ENCODE data around the gene PLCG2.
"Not testable (repeated sequence)": the region's sequence is repeated elsewhere in the genome, so short reads cannot be mapped to it uniquely, and the experiment has no call there.

Gene PLCG2

DNA sequence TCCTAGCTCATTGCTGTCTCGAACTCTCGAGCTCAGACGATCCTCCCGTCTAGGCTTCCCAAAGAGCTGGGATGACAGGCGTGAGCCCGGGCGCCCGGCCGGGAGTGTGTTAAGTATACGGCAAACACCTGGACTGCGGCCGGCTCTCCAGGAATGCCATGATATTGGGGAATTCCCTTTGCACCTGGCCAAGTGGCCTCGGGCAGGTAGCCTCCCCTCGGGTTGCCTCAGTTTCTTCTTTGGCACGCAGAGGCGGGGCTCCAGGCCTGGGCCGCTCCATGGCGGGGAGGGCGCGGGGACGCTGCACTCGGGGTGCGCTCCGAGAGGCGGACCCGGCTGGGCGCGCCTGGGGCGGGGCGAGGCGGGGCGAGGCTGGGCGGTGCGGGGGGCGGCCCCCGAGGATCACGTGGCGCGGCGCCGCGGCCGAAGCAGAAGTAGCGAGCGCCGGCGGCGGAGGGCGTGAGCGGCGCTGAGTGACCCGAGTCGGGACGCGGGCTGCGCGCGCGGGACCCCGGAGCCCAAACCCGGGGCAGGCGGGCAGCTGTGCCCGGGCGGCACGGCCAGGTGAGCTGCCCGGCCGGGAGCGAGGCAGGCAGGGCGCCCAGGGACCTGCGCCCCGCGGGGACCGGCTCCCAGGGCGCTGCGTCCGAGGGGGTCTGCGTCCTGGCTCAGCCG, at the start of gene PLCG2:
PLCG2 (plus strand) TSS at position 431 of the 675 bp plus-strand sequence. CDS start 6,699 bp downstream, outside the sequence.
- DNase-seq (ENCODE audit: low read depth), result peak; percentile 36

- no peak for DNase-seq (ENCODE audit: low read depth)
Measured at GRCh38 chr16:81729451-81729850, 49.6 kb upstream of the PLCG2 start.

DNA sequence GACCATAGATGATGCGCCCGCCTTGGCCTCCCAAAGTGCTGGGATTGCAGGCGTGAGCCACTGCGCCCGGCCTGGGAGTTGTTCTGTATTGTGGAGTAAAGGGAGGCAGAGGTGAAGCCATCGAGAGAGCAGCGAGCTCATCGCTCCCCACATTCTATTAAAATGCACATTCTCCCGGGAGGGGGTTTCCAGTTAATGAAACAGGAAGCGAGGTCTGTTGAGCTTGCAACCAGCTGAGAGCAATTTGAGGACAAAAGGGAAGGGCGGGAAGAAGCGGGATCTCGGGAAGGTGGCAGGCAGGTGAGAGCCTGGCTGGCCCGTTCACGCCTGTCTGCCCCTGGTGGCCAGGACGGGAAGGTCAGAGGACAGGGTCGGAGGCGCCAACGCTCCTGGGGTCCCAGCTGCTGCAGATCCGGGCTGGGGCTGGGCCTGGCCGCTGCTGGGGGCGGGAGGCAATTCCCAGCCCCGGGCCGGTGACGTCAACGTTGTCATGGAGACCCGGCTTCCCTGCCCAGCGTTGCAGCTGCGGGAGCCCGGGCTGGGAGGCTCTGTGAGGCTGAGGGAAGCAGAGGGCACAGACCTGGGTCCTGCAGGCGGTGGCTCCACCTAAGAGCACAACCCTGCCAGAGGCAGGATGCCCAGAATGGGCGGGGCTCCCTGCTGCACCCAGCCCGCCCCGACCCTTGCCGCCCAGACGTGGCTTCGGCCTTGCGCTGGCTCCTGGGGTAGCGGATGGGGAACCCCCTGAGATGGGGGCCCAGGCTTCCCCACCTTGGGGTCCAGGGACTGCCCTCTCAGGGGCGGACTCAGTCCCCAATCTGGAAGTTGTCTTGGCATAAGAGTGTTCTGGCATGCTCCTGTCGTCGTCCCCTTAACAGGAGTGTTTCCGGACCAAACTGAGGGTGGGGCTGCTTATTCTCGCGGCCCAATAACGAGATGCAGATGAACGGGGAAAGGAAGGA, 48.7 kb upstream of the PLCG2 start:
- DNase-seq (ENCODE audit: low read depth), result peak; percentile 76

DNA sequence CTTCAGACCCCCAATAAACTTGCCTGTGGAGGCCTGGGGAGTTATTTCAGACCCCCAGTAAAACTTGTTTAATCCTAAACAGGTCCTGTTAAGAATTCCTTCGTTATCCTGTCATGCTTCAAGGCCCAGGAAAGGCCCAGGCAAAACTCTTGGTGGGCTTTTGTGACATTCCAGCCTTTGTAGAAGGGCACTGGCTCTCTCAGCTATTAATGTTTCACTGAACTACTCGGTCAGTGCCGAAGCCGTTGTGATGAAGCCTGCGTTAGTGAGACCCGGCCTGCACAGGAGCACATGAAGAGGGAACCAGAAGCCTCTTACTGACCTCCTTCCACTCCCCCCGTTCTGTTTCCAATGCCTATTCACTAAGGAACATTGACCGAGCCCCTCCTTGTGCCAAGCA, 47.4 kb upstream of the PLCG2 start:
- no peak for DNase-seq (ENCODE audit: low read depth)

DNA sequence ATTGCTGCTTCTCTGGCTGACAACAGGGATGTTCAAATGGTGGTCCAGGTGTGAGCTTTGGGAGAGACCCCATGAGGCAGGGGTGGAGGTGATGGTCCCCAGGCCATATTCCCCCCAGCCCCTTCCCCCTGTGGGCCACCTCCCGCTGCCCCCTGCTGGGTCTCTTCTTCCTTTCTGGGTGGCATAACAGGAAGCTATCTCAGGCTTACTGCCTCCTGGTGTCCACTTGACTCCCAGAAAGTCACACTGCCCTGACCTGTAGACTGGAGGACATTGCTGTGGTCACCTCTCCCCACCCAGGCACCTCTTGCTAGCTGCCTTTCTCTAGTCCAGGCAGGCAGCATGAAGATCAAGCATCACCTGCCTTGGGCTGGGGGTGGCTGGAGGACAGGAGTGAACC, 46.4 kb upstream of the PLCG2 start:
- DNase-seq (ENCODE audit: low read depth), result no peak

GRCh38 chr16:81733295-81733694, 45.8 kb upstream of the PLCG2 start:
- no peak for DNase-seq (ENCODE audit: low read depth)

GRCh38 chr16:81734632-81735434, 44.3 kb upstream of the PLCG2 start:
- no peak for DNase-seq (ENCODE audit: low read depth)

- DNase-seq (ENCODE audit: low read depth), result peak; percentile 59
Measured at GRCh38 chr16:81737885-81738536, 41.1 kb upstream of the PLCG2 start.

DNA sequence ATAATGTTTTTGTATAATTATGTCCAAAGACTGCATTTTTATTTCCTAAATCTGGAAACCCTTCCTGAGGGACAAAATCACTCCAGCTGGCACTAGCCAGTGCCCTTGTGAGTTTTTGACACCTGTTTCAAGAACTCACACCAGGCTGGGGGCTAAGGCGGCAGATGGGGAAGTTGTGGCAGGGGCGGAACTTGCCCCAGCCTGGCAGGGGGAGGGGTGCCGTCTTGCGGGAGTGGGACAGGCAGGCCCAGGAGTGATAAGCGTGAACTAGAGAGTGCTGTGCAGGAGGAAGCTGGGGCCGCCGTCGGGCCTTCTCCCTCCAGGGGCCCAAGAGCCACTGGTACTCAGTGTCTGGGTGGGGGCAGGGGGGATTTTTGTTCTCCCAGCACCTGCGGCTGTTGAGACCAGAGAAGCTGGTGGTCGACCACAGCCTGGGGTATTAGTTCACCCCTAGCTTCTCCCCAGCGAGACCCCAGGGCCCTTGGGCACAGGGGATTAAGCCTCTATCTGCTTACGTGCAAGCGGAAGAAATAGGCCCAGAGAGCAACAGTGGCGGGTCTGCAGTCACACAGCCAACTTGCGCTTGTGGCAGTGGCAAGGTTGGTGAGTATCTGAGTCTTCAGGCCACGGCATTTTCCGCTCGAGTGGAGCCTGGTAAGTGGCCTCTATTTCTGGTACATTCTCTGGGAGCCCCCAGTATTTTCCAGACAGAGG, 40.2 kb upstream of the PLCG2 start:
- no peak for DNase-seq (ENCODE audit: low read depth)

DNA sequence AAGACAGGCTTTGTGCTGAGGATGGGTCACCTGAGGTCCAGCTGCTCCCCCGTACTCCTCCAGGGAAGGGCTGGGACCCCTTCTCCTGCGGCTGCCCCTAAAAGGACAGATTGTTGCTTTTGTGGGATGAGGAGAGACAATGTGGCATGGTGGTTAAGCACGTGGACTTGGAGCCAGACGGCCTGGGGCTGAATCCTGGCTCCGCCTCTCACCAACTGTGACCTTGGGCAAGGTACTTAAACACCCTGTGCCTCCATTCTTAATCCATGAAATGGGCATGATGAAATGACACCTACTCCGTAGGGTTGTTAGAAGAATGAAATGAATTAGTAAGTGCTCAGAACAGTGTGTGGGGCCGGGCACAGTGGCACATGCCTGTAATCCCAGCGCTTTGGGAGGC, 39.6 kb upstream of the PLCG2 start:
- DNase-seq (ENCODE audit: low read depth), result no peak

DNA sequence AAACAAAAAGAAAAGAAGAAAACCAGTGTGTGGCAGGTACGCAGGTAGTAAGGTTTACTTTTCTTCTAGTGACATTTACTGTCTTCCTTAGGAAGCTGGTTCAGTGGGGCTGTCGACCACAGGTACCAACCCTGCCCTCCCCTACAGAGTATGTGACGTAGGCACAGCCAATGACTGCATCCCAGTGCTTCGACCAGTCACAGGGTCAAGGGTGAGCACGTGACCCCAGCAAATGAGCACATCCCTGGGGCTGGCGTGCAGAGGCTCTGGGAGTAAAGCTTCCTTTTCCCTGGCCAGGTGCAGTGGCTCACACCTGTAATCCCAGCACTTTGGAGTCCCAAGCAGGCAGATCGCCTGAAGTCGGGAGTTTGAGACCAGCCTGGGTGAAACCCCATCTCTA, 38.9 kb upstream of the PLCG2 start:
- DNase-seq (ENCODE audit: low read depth), result no peak

DNA sequence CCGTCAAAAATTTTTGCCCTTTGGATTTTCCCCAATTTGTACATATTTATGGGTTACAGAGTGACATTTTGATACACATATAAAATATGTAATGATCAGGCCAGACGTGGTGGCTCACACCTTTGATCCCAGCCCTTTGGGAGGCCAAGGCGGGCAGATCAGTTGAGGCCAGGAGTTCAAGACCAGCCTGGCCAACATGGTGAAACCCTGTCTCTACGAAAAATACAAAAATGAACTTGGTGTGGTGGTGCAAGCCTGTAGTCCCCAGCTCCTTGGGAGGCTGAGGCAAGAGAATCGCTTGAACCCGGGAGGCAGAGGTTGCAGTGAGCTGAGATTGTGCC, 37.7 kb upstream of the PLCG2 start:
- DNase-seq (ENCODE audit: low read depth), result not testable (repeated sequence)

DNA sequence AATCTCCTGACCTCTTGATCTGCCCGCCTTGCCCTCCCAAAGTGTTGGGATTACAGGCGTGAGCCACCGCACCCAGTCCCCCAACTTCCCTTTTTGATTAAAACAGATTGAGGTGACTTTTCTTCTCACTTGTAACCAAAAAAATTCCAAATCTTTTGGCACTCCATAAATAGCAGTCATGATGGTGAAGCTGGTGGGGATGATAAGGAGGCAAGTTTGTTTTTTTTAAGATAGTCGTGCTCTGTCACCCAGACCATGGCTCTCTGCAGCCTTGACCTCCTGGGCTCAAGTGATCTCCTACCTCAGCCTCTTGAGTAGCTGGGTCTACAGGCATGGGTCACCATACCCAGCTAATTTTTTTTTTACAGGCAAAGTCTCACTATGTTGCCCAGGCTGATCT, 34.7 kb upstream of the PLCG2 start:
- DNase-seq (ENCODE audit: low read depth), result no peak

DNA sequence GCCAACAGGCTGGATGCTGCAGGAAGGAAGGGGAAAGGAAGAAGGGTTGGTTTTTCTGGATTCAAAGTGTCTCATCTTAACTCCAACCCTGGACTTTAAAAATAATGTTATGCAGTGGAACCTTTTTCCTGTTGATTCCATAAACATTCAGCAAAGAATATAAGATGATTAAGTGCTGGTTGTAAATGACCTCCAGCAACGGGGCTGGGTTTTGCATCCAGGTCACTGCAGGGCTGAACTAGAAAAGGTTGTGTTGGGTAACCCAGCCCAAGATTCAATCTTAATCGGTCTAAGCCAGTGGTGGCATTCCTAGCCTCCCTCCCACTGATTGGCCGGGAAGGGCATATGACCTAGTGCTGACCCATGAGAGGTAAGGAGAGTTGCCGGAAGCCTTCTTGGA, 34.2 kb upstream of the PLCG2 start:
- DNase-seq (ENCODE audit: low read depth), result no peak

GRCh38 chr16:81745704-81746558, 33.2 kb upstream of the PLCG2 start:
- DNase-seq (ENCODE audit: low read depth), result peak; percentile 37

DNA sequence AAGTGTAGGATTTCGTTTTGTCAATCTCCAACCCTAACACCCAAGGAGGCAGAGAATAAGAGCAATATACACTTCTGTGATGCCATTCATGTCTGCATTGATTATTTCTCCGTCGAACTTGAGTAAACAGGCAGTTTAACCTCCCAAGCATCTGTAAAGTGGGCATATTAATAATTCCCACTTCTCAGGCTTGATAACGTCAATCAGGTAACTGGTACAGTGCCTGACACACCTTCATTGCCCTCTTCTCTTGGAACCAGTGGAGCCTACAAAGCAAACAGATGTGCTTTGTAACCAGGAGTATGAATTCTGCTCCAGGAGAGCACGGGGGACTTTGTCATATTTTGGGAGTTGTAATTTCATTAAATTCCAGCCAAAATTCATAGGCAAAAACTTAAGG, 32.5 kb upstream of the PLCG2 start:
- DNase-seq (ENCODE audit: low read depth), result no peak

GRCh38 chr16:81748476-81749198, 30.5 kb upstream of the PLCG2 start:
- DNase-seq (ENCODE audit: low read depth), result no peak

DNA sequence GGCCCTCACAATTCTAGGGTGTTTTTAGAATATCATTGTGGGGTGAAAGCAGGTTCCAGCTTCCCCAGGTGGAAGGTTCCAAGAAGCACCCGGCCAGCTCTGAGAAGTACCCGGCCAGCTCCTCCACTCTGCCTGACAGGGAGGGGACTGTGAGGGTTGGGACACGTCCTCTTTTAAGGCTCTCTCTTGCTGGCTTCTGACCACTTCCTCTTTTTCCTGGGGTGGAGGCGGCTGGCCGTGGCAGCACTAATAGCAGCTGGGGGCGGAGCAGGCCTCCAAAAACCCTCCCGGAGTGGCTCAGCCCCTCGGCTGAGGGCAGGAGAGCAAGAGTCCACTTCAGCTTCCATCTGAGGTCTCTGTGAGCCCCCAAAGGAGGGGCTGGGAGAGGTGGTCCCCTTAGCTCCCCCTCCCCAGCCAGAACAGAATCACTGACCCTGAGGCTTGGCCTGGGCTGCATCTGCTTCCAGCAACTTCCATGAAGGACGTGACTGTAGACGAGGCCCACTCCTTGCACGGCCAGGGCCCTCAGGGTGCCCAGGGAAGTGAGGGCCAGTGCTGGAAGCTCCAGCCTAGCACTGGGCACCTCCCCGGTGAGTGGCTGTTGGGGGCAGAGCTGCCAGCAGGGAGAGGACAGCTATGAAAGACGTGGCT, 26.7 kb upstream of the PLCG2 start:
- DNase-seq (ENCODE audit: low read depth), result peak; percentile 14

GRCh38 chr16:81752876-81753227, 26.2 kb upstream of the PLCG2 start:
- no peak for DNase-seq (ENCODE audit: low read depth)
